ENCODE results near the gene BRME1.

DNA sequence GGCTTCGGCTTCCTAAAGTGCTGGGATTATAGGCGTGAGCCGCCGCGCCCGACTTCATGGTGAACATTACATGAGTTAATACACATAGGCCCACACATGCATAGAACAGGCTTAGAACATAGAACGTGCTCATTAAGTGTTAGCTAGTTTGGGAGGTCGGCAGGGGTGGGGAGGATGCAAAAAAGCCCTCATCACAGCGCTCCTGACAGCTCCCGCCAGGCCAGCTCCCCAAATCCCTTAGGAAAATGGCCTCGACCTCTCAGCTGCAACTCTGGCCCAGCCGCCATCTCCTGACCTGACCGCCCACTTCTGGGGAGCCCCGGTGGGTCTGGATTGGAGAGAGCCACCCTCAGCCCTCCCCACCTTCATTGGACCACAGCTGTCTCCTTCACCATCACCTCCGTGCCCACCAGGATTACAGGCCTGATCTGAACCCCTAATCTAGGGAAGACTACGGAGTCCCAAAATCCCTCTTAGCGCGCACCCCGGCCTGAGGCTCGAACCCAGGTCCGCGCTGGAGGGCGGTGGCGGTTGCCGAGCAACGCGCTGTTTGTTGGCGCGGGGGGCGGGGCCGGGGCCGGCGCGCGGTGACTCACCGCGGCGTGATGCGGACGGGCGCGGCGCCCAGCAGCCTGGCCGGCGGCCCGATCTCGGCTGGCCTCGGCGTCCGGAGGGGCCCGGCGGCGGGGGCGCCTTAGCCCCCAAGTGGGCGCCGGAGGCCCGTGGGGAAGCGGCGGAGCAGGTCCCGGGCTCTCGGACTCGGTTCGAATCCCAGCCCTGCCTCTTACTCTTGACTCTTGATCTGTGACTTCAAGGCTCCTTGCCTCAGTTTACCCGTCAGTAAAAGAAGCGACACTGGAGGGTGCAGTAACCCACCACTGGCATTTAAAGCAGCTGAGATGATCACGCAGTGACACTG, 55.7 kb downstream of the BRME1 start:
- TF ChIP-seq POLR2A (IDR thresholded peaks at IDR 0.05; ENCODE audit: low read depth, low read length) = no peak
- TF ChIP-seq POLR2AphosphoS5 (IDR thresholded peaks at IDR 0.05; ENCODE audit: low read depth, low read length) = no peak

Measured in GM12892 (cell line).